NT2/D1 (cell line): ENCODE results near the gene MDM2.

ENCODE experiments used
- SUZ12 ChIP-seq: IDR thresholded peaks from 2 replicates; pipeline ENCODE4 v1.6.1; 2011; ENCODE audit not compliant: insufficient read length, insufficient read depth; ENCODE audit errors: extremely low read depth
- YY1 ChIP-seq: IDR thresholded peaks from 2 replicates; pipeline ENCODE4 v1.6.1; 2011; ENCODE audit not compliant: insufficient read length, insufficient read depth
- ZNF274 ChIP-seq: IDR thresholded peaks from 2 replicates; pipeline ENCODE4 v1.6.1; 2011; ENCODE audit warnings: mild to moderate bottlenecking, low read depth, low read length

DNA sequence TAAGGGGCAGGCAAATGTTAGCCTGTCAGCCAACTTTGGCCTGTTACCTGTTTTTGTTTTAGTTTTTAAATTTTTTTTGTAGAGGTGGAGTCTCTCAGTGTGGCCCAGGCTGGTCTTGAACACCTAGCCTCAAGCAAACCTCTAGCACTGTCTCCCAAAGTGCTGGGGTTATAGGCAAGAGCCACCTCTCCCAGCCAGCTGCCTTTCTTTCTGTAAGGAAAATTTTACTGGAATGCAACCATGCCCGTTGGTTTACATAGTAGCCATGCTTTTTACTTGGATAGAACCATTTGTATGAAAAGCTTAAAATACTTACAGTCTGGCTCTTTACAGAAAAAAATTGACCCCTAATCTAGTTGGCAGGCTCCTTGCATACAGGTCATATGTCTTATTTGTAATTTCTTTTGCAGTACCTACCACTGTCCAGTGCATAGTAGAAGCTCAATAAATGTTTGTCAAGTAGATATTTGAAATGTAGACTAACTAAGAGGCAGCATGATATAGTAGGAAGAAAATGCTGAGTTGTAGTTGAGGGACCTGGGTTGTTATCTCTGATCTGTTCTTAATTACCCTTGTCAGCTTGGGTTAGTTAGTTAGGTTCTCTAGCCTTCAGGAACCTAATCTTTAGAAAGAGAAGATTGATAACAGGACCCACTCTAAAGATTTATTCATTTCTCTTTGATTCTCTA lies 4.7 kb downstream of the MDM2 start:
- no peak for TF ChIP-seq YY1
- TF ChIP-seq ZNF274, result no peak
- no peak for TF ChIP-seq SUZ12
